ENCODE data around the gene NAV1.

DNA sequence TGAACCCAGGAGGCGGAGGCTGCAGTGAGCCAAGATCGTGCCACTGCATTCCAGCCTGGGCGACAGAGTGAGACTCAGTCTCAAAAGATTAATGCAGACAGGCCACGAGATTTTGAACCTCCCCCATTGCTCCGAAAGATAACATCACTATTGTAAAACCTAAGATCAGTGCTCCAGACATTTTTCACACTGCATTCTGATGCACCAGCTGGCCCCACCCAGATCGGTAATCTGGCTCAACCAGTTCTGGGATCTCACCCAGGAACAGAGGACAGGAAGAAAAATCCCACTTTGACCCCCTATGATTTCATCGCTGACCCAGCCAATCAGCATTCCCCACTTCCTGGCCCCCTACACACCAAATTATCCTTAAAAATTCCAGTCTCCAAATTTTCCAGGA lies 21.3 kb upstream of the NAV1 start:
- TF ChIP-seq GATA2 (IDR thresholded peaks at IDR 0.05; ENCODE audit: low read depth, low read length) (no peak), GATA3 (IDR thresholded peaks at IDR 0.05; ENCODE audit: low read depth, low read length) (no peak)
